HEK293 (cell line): Measurements from ENCODE around the gene CLIC2.

Source experiments
- CTCF ChIA-PET: fragments of 350-600 bp; formaldehyde crosslinking; extraction: SDS; loops from one replicate; lab custom pipeline; 2021; ENCODE audit warnings: antibody characterized with exemption; lab: Yijun Ruan, JAX
- POLR2A ChIA-PET: fragments of 300-600 bp; formaldehyde crosslinking; extraction: SDS; loops from one replicate; lab custom pipeline; 2020; ENCODE audit warnings: antibody characterized with exemption, inconsistent platforms; lab: Yijun Ruan, JAX
- H3K27ac ChIP-seq: fragments of 200-500 bp; sonication (Bioruptor generic); 2 replicates; pipeline ENCODE4 v1.5.1; 2014; ENCODE audit warnings: low read depth, low read length, control low read depth, inconsistent platforms; ENCODE audit errors: extremely low read depth
- H3K36me3 ChIP-seq, 2 experiments: fragments of 200-500 bp in 1 of 2; sonication (Bioruptor generic) in 1 of 2; 1 replicate in 1 of 2; 2 replicates in 1 of 2; pipeline ENCODE4 v1.5.1; 2014 to 2017; ENCODE audit warnings: inconsistent platforms in 2 of 2, low read length in 2 of 2; ENCODE audit not compliant: control insufficient read depth in 2 of 2, insufficient read depth in 1 of 2
- H3K4me1 ChIP-seq: fragments of 200-500 bp; sonication (Bioruptor generic); 2 replicates; pipeline ENCODE4 v1.5.1; 2014; ENCODE audit warnings: mild to moderate bottlenecking, low read length, inconsistent platforms; ENCODE audit not compliant: control insufficient read depth, insufficient read depth
- H3K4me3 ChIP-seq: 2 replicates; pipeline ENCODE4 v1.5.1; 2011; ENCODE audit warnings: low read depth, mild to moderate bottlenecking, control low read depth, low read length, moderate library complexity
- H3K9me3 ChIP-seq: fragments of 200-500 bp; sonication (Bioruptor generic); 2 replicates; pipeline ENCODE4 v1.5.1; 2014; ENCODE audit warnings: low read depth, low read length, inconsistent platforms; ENCODE audit not compliant: control insufficient read depth, insufficient read depth
- IKZF3 ChIP-seq: fragments of 450-650 bp; IDR thresholded peaks from 2 replicates; pipeline ENCODE4 v1.5.0; 2018; ENCODE audit warnings: missing biosample characterization, mild to moderate bottlenecking, missing genetic modification characterization, moderate library complexity
- MYNN ChIP-seq: fragments of 450-650 bp; formaldehyde crosslinking; IDR thresholded peaks from 2 replicates; pipeline ENCODE4 v1.5.1; 2016; ENCODE audit warnings: missing biosample characterization, missing genetic modification characterization, borderline replicate concordance
- ZNF132 ChIP-seq: fragments of 450-650 bp; formaldehyde crosslinking; IDR thresholded peaks from 2 replicates; pipeline ENCODE4 v1.5.1; 2017; ENCODE audit warnings: missing biosample characterization, missing genetic modification characterization, borderline replicate concordance
- ZNF146 ChIP-seq: fragments of 450-650 bp; formaldehyde crosslinking; IDR thresholded peaks from 2 replicates; pipeline ENCODE4 v1.5.1; 2016; ENCODE audit warnings: missing biosample characterization, missing genetic modification characterization
- ZNF157 ChIP-seq: fragments of 450-650 bp; formaldehyde crosslinking; IDR thresholded peaks from 2 replicates; pipeline ENCODE4 v1.5.1; 2016; ENCODE audit warnings: missing biosample characterization, missing genetic modification characterization
- ZNF335 ChIP-seq: fragments of 450-650 bp; formaldehyde crosslinking; conservative IDR thresholded peaks from 2 replicates; pipeline ENCODE4 v1.5.1; 2016; ENCODE audit warnings: missing biosample characterization, missing genetic modification characterization
- ZNF48 ChIP-seq: fragments of 450-650 bp; formaldehyde crosslinking; IDR thresholded peaks from 2 replicates; pipeline ENCODE4 v1.5.1; 2016; ENCODE audit warnings: missing biosample characterization, missing genetic modification characterization
- ZNF521 ChIP-seq: fragments of 450-650 bp; formaldehyde crosslinking; IDR thresholded peaks from 2 replicates; pipeline ENCODE4 v1.5.1; 2017; ENCODE audit warnings: missing biosample characterization, mild to moderate bottlenecking, missing genetic modification characterization
- ZNF561 ChIP-seq: fragments of 450-650 bp; IDR thresholded peaks from 2 replicates; pipeline ENCODE4 v1.5.1; 2018; ENCODE audit warnings: missing biosample characterization, missing genetic modification characterization, borderline replicate concordance
- ZNF585B ChIP-seq: fragments of 450-650 bp; formaldehyde crosslinking; IDR thresholded peaks from 2 replicates; pipeline ENCODE4 v1.5.1; 2016; ENCODE audit warnings: missing biosample characterization, missing genetic modification characterization
- ZNF664 ChIP-seq: fragments of 450-650 bp; formaldehyde crosslinking; IDR thresholded peaks from 2 replicates; pipeline ENCODE4 v1.5.1; 2016; ENCODE audit warnings: missing biosample characterization, missing genetic modification characterization
- ZNF707 ChIP-seq: fragments of 450-650 bp; formaldehyde crosslinking; IDR thresholded peaks from 2 replicates; pipeline ENCODE4 v1.5.1; 2016; ENCODE audit warnings: missing biosample characterization, missing genetic modification characterization
- ZNF792 ChIP-seq: fragments of 450-650 bp; formaldehyde crosslinking; IDR thresholded peaks from 2 replicates; pipeline ENCODE4 v1.5.1; 2016; ENCODE audit warnings: missing biosample characterization, missing genetic modification characterization
- ZNF837 ChIP-seq: fragments of 450-650 bp; formaldehyde crosslinking; IDR thresholded peaks from 2 replicates; pipeline ENCODE4 v1.5.1; 2016; ENCODE audit warnings: missing biosample characterization, missing genetic modification characterization
- TF ChIP-seq, protein P1 (sequence below): fragments of 450-650 bp; formaldehyde crosslinking; IDR thresholded peaks from 2 replicates; pipeline ENCODE4 v1.5.1; 2016; ENCODE audit warnings: missing biosample characterization, missing genetic modification characterization
- TF ChIP-seq, protein P2 (sequence below): fragments of 450-650 bp; formaldehyde crosslinking; conservative IDR thresholded peaks from 2 replicates; pipeline ENCODE4 v1.5.1; 2016; ENCODE audit warnings: low read depth, missing biosample characterization, missing genetic modification characterization
- TF ChIP-seq, protein P3 (sequence below): fragments of 450-650 bp; formaldehyde crosslinking; IDR thresholded peaks from 2 replicates; pipeline ENCODE4; 2016; ENCODE audit warnings: missing biosample characterization, missing genetic modification characterization
- TF ChIP-seq, protein P4 (sequence below): fragments of 450-650 bp; formaldehyde crosslinking; IDR thresholded peaks from 2 replicates; pipeline ENCODE4 v1.5.1; 2017; ENCODE audit warnings: missing biosample characterization, missing genetic modification characterization
- TF ChIP-seq, protein P5 (sequence below): fragments of 450-650 bp; formaldehyde crosslinking; IDR thresholded peaks from 2 replicates; pipeline ENCODE4 v1.5.1; 2016; ENCODE audit warnings: missing biosample characterization, missing genetic modification characterization
- TF ChIP-seq, protein P6 (sequence below): fragments of 450-650 bp; formaldehyde crosslinking; IDR thresholded peaks from 2 replicates; pipeline ENCODE4 v1.5.1; 2016; ENCODE audit warnings: missing biosample characterization, missing genetic modification characterization

The CLIC2 gene

DNA sequence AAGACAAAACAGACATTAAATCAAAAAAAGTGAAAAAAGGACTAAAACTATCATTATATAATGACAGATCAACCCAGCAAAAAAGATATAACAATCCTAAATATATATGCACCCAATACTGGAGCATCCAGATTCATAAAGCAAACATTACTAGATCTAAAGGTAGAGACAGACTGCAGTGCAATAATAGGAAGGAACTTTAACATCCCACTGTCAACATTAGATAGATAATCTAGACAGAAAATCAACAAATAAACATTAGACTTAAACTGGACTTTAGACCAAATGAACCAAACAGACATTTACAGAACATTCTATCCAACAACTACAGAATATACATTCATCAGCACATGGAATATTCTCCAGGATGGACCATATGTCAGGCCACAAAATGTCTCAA lies 40.6 kb downstream of the CLIC2 start (continued):
- TF ChIP-seq ZNF521 (tag by site-specific recombination) (no peak), ZNF561 (no peak), ZNF48 (no peak), ZNF132 (tag by site-specific recombination) (no peak)

DNA sequence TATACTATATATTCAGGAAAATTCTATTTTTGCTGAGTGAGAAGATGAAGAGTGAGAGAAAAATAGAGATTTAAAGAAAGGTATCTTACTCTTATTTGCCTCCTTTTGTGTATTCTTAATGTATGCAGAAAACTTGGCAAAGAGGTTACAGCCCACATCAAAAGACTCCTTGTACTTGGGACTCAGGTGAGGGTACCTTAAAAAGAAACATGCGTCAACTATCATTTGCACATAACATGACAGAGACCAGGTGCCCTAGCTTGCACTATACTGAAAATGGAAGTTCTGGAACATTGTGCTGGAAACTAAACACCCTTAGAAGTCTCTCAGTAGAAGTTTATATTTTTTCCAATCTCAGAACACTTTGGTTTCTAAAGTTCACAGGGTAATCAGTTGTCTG lies 54.5 kb downstream of the CLIC2 start:
- H3K4me3 ChIP-seq: no peak overlapping the region
- TF ChIP-seq IKZF3 (tag by site-specific recombination) (no peak), ZNF157 (tag by site-specific recombination) (no peak), ZNF664 (tag by site-specific recombination) (no peak), ZNF146 (tag by site-specific recombination) (no peak), ZNF707 (tag by site-specific recombination) (no peak), ZNF792 (tag by site-specific recombination) (no peak), MYNN (tag by site-specific recombination) (no peak), ZNF585B (tag by site-specific recombination) (no peak), ZNF837 (tag by site-specific recombination) (no peak), ZNF335 (tag by site-specific recombination) (no peak)
- TF ChIP-seq, protein P1, sequence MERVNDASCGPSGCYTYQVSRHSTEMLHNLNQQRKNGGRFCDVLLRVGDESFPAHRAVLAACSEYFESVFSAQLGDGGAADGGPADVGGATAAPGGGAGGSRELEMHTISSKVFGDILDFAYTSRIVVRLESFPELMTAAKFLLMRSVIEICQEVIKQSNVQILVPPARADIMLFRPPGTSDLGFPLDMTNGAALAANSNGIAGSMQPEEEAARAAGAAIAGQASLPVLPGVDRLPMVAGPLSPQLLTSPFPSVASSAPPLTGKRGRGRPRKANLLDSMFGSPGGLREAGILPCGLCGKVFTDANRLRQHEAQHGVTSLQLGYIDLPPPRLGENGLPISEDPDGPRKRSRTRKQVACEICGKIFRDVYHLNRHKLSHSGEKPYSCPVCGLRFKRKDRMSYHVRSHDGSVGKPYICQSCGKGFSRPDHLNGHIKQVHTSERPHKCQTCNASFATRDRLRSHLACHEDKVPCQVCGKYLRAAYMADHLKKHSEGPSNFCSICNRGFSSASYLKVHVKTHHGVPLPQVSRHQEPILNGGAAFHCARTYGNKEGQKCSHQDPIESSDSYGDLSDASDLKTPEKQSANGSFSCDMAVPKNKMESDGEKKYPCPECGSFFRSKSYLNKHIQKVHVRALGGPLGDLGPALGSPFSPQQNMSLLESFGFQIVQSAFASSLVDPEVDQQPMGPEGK (tag by site-specific recombination): no peak
- TF ChIP-seq, protein P2, sequence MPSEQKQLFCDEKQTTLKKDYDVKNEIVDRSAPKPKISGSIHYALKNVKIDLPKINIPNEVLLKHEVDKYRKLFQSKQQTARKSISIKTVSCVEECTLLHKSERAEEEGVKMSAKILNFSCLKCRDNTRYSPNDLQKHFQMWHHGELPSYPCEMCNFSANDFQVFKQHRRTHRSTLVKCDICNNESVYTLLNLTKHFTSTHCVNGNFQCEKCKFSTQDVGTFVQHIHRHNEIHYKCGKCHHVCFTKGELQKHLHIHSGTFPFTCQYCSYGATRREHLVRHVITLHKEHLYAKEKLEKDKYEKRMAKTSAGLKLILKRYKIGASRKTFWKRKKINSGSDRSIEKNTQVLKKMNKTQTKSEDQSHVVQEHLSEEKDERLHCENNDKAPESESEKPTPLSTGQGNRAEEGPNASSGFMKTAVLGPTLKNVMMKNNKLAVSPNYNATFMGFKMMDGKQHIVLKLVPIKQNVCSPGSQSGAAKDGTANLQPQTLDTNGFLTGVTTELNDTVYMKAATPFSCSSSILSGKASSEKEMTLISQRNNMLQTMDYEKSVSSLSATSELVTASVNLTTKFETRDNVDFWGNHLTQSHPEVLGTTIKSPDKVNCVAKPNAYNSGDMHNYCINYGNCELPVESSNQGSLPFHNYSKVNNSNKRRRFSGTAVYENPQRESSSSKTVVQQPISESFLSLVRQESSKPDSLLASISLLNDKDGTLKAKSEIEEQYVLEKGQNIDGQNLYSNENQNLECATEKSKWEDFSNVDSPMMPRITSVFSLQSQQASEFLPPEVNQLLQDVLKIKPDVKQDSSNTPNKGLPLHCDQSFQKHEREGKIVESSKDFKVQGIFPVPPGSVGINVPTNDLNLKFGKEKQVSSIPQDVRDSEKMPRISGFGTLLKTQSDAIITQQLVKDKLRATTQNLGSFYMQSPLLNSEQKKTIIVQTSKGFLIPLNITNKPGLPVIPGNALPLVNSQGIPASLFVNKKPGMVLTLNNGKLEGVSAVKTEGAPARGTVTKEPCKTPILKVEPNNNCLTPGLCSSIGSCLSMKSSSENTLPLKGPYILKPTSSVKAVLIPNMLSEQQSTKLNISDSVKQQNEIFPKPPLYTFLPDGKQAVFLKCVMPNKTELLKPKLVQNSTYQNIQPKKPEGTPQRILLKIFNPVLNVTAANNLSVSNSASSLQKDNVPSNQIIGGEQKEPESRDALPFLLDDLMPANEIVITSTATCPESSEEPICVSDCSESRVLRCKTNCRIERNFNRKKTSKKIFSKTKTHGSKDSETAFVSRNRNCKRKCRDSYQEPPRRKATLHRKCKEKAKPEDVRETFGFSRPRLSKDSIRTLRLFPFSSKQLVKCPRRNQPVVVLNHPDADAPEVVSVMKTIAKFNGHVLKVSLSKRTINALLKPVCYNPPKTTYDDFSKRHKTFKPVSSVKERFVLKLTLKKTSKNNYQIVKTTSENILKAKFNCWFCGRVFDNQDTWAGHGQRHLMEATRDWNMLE (tag by site-specific recombination): no peak
- TF ChIP-seq, protein P3, sequence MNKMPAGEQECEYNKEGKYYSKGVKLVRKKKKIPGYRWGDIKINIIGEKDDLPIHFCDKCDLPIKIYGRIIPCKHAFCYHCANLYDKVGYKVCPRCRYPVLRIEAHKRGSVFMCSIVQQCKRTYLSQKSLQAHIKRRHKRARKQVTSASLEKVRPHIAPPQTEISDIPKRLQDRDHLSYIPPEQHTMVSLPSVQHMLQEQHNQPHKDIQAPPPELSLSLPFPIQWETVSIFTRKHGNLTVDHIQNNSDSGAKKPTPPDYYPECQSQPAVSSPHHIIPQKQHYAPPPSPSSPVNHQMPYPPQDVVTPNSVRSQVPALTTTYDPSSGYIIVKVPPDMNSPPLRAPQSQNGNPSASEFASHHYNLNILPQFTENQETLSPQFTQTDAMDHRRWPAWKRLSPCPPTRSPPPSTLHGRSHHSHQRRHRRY: no peak
- TF ChIP-seq, protein P4, sequence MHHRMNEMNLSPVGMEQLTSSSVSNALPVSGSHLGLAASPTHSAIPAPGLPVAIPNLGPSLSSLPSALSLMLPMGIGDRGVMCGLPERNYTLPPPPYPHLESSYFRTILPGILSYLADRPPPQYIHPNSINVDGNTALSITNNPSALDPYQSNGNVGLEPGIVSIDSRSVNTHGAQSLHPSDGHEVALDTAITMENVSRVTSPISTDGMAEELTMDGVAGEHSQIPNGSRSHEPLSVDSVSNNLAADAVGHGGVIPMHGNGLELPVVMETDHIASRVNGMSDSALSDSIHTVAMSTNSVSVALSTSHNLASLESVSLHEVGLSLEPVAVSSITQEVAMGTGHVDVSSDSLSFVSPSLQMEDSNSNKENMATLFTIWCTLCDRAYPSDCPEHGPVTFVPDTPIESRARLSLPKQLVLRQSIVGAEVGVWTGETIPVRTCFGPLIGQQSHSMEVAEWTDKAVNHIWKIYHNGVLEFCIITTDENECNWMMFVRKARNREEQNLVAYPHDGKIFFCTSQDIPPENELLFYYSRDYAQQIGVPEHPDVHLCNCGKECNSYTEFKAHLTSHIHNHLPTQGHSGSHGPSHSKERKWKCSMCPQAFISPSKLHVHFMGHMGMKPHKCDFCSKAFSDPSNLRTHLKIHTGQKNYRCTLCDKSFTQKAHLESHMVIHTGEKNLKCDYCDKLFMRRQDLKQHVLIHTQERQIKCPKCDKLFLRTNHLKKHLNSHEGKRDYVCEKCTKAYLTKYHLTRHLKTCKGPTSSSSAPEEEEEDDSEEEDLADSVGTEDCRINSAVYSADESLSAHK (tag by site-specific recombination): no peak
- TF ChIP-seq, protein P5, sequence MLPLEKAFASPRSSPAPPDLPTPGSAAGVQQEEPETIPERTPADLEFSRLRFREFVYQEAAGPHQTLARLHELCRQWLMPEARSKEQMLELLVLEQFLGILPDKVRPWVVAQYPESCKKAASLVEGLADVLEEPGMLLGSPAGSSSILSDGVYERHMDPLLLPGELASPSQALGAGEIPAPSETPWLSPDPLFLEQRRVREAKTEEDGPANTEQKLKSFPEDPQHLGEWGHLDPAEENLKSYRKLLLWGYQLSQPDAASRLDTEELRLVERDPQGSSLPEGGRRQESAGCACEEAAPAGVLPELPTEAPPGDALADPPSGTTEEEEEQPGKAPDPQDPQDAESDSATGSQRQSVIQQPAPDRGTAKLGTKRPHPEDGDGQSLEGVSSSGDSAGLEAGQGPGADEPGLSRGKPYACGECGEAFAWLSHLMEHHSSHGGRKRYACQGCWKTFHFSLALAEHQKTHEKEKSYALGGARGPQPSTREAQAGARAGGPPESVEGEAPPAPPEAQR: no peak
- TF ChIP-seq, protein P6, sequence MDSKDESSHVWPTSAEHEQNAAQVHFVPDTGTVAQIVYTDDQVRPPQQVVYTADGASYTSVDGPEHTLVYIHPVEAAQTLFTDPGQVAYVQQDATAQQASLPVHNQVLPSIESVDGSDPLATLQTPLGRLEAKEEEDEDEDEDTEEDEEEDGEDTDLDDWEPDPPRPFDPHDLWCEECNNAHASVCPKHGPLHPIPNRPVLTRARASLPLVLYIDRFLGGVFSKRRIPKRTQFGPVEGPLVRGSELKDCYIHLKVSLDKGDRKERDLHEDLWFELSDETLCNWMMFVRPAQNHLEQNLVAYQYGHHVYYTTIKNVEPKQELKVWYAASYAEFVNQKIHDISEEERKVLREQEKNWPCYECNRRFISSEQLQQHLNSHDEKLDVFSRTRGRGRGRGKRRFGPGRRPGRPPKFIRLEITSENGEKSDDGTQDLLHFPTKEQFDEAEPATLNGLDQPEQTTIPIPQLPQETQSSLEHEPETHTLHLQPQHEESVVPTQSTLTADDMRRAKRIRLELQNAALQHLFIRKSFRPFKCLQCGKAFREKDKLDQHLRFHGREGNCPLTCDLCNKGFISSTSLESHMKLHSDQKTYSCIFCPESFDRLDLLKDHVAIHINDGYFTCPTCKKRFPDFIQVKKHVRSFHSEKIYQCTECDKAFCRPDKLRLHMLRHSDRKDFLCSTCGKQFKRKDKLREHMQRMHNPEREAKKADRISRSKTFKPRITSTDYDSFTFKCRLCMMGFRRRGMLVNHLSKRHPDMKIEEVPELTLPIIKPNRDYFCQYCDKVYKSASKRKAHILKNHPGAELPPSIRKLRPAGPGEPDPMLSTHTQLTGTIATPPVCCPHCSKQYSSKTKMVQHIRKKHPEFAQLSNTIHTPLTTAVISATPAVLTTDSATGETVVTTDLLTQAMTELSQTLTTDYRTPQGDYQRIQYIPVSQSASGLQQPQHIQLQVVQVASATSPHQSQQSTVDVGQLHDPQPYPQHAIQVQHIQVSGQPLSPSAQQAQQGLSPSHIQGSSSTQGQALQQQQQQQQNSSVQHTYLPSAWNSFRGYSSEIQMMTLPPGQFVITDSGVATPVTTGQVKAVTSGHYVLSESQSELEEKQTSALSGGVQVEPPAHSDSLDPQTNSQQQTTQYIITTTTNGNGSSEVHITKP (tag by site-specific recombination): no peak

More for the DNA sequence above, 54.5 kb downstream of the CLIC2 start:
- ChIA-PET POLR2A (no interaction called here), CTCF (interaction anchor here (0.9 to 1.1 kb wide), 2 partner anchors 13 to 26 kb away, joined by 3 read pairs; no protein-coding TSS in a partner anchor)
- no peaks in the 10 kb centered on the region for H3K9me3 ChIP-seq
- H3K27ac ChIP-seq: no peak overlapping the region
- no peaks in the 10 kb centered on the region for H3K4me1 ChIP-seq
- no peaks in the 10 kb centered on the region for H3K36me3 ChIP-seq
